C4-2B (cell line): Measurements from ENCODE around the gene CILP.

ENCODE experiments used
- CTCF ChIP-seq: fragments of 450-650 bp; conservative IDR thresholded peaks from 2 replicates; pipeline ENCODE4 v1.5.1; 2017; ENCODE audit warnings: mild to moderate bottlenecking
- ZFX ChIP-seq: fragments of 450-650 bp; IDR thresholded peaks from 2 replicates; pipeline ENCODE4 v1.6.1; 2017

- TF ChIP-seq CTCF = no peak
- no peak for TF ChIP-seq ZFX
Observed at GRCh38 chr15:65147902-65148301, 63.4 kb downstream of the CILP start.
